Adrenal gland (tissue), 12 donors: ENCODE results near the gene EXT2. TPM values are rescaled to one million over a fixed set of nuclear protein-coding genes. Genes with fewer than 3 reads are reported as not detected.
A peak's percentile ranks its signal among the peaks of the same experiment; 100 is the strongest.

Experiments
- DNase-seq, 7 donors: peaks; one replicate each; pipeline ENCODE4 v3.0.0-alpha.2; 2019 to 2020
- H3K27ac ChIP-seq, 5 donors: fragments of 200-600 bp; sonication (generic) in 4 of 5; 1 replicate in 3 of 5; 2 replicates in 2 of 5; pipeline versions ENCODE4 v1.5.1 to v1.8.0; 2016 to 2020; ENCODE audit warnings: mild to moderate bottlenecking in 1 of 5
- H3K27me3 ChIP-seq: fragments of 200-600 bp; 2 replicates; pipeline ENCODE4 v1.8.0; 2021
- H3K36me3 ChIP-seq, 2 donors: fragments of 200-600 bp; replicated peaks in 1 of 2; 1 replicate in 1 of 2; 2 replicates in 1 of 2; pipeline versions ENCODE4 v1.5.1 to v1.8.0; 2018 to 2022
- H3K4me1 ChIP-seq, 2 donors: fragments of 200-600 bp; replicated peaks in 1 of 2; 1 replicate in 1 of 2; 2 replicates in 1 of 2; pipeline versions ENCODE4 v1.5.1 to v1.8.0; 2018 to 2021
- H3K4me3 ChIP-seq, 4 donors: fragments of 200-600 bp; sonication (generic) in 3 of 4; one replicate each; pipeline ENCODE4 v1.5.1; 2016 to 2018
- H3K9me3 ChIP-seq, 3 donors: fragments of 200-600 bp; sonication (generic) in 1 of 3; replicated peaks in 1 of 3; 1 replicate in 2 of 3; 2 replicates in 1 of 3; pipeline versions ENCODE4 v1.5.1 to v1.8.0; 2016 to 2021
- CTCF ChIP-seq, 6 experiments: fragments of 450-650 bp in 4 of 6; fragments of 200-600 bp in 2 of 6; sonication (generic) in 1 of 6; IDR thresholded peaks; 1 replicate in 5 of 6; 2 replicates in 1 of 6; pipeline versions ENCODE4 v1.5.1 to v1.8.0; 2016 to 2021; ENCODE audit warnings: antibody characterized with exemption in 6 of 6, mild to moderate bottlenecking in 2 of 6, moderate library complexity in 1 of 6
- POLR2A ChIP-seq, 2 donors: fragments of 450-650 bp; IDR thresholded peaks; one replicate each; pipeline ENCODE4 v1.6.1; 2017; ENCODE audit warnings: antibody characterized with exemption in 2 of 2, mild to moderate bottlenecking in 2 of 2, moderate library complexity in 1 of 2
- WGBS, 4 donors: extraction: QIAGEN DNeasy Blood & Tissue Kit in 2 of 4; methylation state at CpG; one replicate each; pipeline versions ENCODE4 v1.1.5 to v1.1.7; 2013 to 2017; 5-methylcytosine and 5-hydroxymethylcytosine counted together
- intact Hi-C, 2 donors: fragments of 100-400 bp; cut with DNase I; formaldehyde crosslinking; loops; one replicate each; pipeline versions ENCODE4 v1.14.1 to v1.15.0; 2022 to 2023
- polyA plus RNA-seq, 3 donors: library from polyadenylated mRNA; stranded (reverse); fragments of 200-250 nt in 2 of 3; fragments of 350-450 nt in 1 of 3; fragmentation: Illumina TruSeq in 1 of 3; extraction: RNeasy Lipid Tissue Mini Kit (QIAGEN cat#74804) in 1 of 3; gene quantifications; one replicate each; pipeline ENCODE4 v1.2.3, GENCODE V29; 2013 to 2014
- total RNA-seq, 9 donors: library from RNA; depleted of rRNA in 4 of 9; stranded (reverse); fragments of >200 nt in 4 of 9; fragments of 120-200 nt in 1 of 9; fragmentation: NEBNext Ultra II Directional in 1 of 9; extraction: Animal tissue kit (Norgen Biotek cat#: 25700) in 1 of 9; gene quantifications; one replicate each; pipeline versions ENCODE4 v1.1.0 to v1.2.4, GENCODE V29; 2013 to 2023
- donor health status: healthy with polysubstance abuse.
- donor health status: Bipolar disorder and iron deficiency.
- donor health status: DM: yes; HTN: yes; CAD: no.
- donor health status: DM: no; HTN: no; CAD: no.
- donor health status: DM: no; HTN: no; CAD: no.
- donor health status: DM: yes; HTN: yes; CAD: no.

The EXT2 gene
- total and polyA plus RNA-seq, 12 donors = 28.7 to 89.3 (median 46.3) TPM

DNA sequence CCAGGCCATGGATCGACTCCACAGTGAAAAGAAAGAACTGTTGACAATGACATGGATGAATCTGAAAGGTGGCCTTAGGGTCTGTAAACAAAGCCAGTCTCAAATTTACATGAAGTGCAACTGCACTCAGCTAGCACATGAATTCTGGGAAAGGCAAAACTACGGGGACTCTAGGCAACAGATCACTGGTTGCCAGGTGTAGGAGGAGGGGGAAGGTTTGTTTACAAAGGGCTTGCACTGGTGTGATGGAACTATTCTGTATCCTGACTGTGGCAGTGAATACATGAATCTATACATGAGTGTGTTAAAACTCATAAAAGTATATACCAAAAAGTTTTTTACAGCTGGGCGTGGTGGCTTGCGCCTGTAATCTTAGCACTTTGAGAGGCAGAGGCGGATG is 187.1 kb downstream of the EXT2 start:
- H3K27me3 ChIP-seq = no peaks in the 10 kb centered on the region
- no peak overlapping the region for H3K4me3 ChIP-seq
- intact Hi-C loops = loop anchor here in 1 of 2 donors (5.0 kb wide), 1 partner anchor 255 kb away; no protein-coding TSS in a partner anchor
- H3K4me1 ChIP-seq = no peaks in the 10 kb centered on the region
- WGBS, 4 donors = 84 to 93% (median 93%) methylated on average over 5 of the region's 5 CpGs
- TF ChIP-seq CTCF (IDR thresholded peaks at IDR 0.05) (no peak), POLR2A (IDR thresholded peaks at IDR 0.05) (no peak)
- H3K9me3 ChIP-seq = no peaks in the 10 kb centered on the region
- no peaks in the 10 kb centered on the region for H3K36me3 ChIP-seq
- no peak overlapping the region for H3K27ac ChIP-seq
- DNase-seq = no peak

- 62 to 81% (median 64%) methylated on average over 2 of the region's 2 CpGs for WGBS, 4 donors
- Histone ChIP-seq H3K36me3 (no peaks in the 10 kb centered on the region), H3K4me1 (no peaks in the 10 kb centered on the region), H3K27me3 (no peaks in the 10 kb centered on the region), H3K9me3 (no peaks in the 10 kb centered on the region), H3K4me3 (no peak overlapping the region), H3K27ac (no peak overlapping the region)
- intact Hi-C loops = loop anchor here in 1 of 2 donors (2.0 kb wide), 1 partner anchor 253 kb away; no protein-coding TSS in a partner anchor
- TF ChIP-seq CTCF (IDR thresholded peaks at IDR 0.05) (no peak), POLR2A (IDR thresholded peaks at IDR 0.05) (no peak)
- DNase-seq = no peak
Measured at GRCh38 chr11:44285756-44286155, 190.3 kb downstream of the EXT2 start.

DNA sequence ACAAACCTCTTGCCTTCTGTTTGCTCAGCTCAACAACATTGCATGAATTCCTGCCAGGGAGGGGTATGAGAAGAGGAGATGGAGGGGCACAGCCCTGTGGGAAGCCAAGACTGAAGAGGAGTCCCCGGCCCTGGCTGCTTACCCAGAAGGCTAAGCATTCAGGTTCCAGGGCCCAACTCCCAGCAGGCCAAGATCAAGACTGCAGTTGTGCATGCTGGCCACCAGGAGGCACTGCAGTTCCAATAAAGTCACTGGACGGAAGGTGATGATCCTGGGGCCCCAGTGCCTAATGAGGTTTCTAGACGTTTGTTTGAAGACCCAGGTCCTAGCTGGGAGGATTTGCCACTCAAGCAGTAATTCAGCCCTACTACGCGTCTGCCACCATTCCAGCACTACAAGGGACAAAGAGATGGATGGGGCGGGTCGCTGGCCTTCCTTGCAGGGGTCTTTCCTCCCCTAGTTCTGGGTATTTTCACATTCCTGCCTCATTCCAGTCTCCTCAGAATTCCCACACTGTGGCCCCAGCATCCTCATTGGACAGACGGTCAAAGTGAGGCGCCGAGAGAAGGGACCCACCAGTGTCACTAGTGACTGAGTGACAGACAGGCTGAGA is 190.9 kb downstream of the EXT2 start:
- 49 to 65% (median 53%) methylated on average over 10 of the region's 10 CpGs for WGBS, 4 donors
- Histone ChIP-seq H3K27ac (no peak overlapping the region), H3K36me3 (no peaks in the 10 kb centered on the region), H3K9me3 (no peaks in the 10 kb centered on the region), H3K4me3 (no peak overlapping the region), H3K27me3 (no peaks in the 10 kb centered on the region), H3K4me1 (no peaks in the 10 kb centered on the region)
- peak; percentile 86 to 95 (median 92) for TF ChIP-seq CTCF (IDR thresholded peaks at IDR 0.05)
- TF ChIP-seq POLR2A (IDR thresholded peaks at IDR 0.05) = no peak
- peak; percentile 35 to 64 (median 51) for DNase-seq
- intact Hi-C loops = loop anchor here in 1 of 2 donors (2.0 kb wide), 1 partner anchor 252 kb away; no protein-coding TSS in a partner anchor

- no peaks in the 10 kb centered on the region for H3K4me1 ChIP-seq
- no peak for DNase-seq
- H3K27ac ChIP-seq = no peak overlapping the region
- intact Hi-C loops = loop anchor here in 1 of 2 donors (2.0 kb wide), 1 partner anchor 252 kb away; no protein-coding TSS in a partner anchor
- no peak for TF ChIP-seq CTCF (IDR thresholded peaks at IDR 0.05)
- no peak for TF ChIP-seq POLR2A (IDR thresholded peaks at IDR 0.05)
- H3K27me3 ChIP-seq = no peaks in the 10 kb centered on the region
- no peaks in the 10 kb centered on the region for H3K9me3 ChIP-seq
- H3K36me3 ChIP-seq = no peaks in the 10 kb centered on the region
- 72 to 83% (median 78%) methylated on average over 10 to 11 of the region's 11 CpGs for WGBS, 4 donors
- H3K4me3 ChIP-seq = no peak overlapping the region
Measured at GRCh38 chr11:44286911-44287310, 191.4 kb downstream of the EXT2 start.
